NK-92 treated with Interleukin-12 subunit alpha and Interleukin-12 subunit beta, amount 100 ng/mL, for 24 hours (cell line): Measurements from ENCODE around the gene CCNC.
"Not testable (repeated sequence)": the region's sequence is repeated elsewhere in the genome, so short reads cannot be mapped to it uniquely, and the experiment has no call there.

Experiments
- DNase-seq: peaks from one replicate; lab custom pipeline; 2025; lab: John Stamatoyannopoulos, UW

Gene CCNC

GRCh38 chr6:99602520-99603420 is 34.3 kb upstream of the CCNC start:
- DNase-seq: no peak

- not testable (repeated sequence) for DNase-seq
Measured at GRCh38 chr6:99594696-99595095, 26.2 kb upstream of the CCNC start.

- DNase-seq: no peak
Measured at GRCh38 chr6:99592900-99593299, 24.4 kb upstream of the CCNC start.

- no peak for DNase-seq
Measured at GRCh38 chr6:99591673-99592364, 23.4 kb upstream of the CCNC start.

GRCh38 chr6:99590728-99591672 is 22.5 kb upstream of the CCNC start:
- no peak for DNase-seq

- DNase-seq: no peak
Measured at GRCh38 chr6:99589907-99590493, 21.5 kb upstream of the CCNC start.

GRCh38 chr6:99589290-99589672 is 20.8 kb upstream of the CCNC start:
- no peak for DNase-seq

- no peak for DNase-seq
Measured at GRCh38 chr6:99588618-99589289, 20.3 kb upstream of the CCNC start.

GRCh38 chr6:99587792-99588191 is 19.3 kb upstream of the CCNC start:
- DNase-seq: no peak

GRCh38 chr6:99579781-99580180 is 11.3 kb upstream of the CCNC start:
- no peak for DNase-seq

- DNase-seq: no peak
Measured at GRCh38 chr6:99575544-99576227, 7.2 kb upstream of the CCNC start.

GRCh38 chr6:99573980-99574617 is 5.6 kb upstream of the CCNC start:
- DNase-seq: no peak

GRCh38 chr6:99563056-99563723 is 5.3 kb downstream of the CCNC start:
- DNase-seq: no peak

- no peak for DNase-seq
Measured at GRCh38 chr6:99560668-99561067, 7.8 kb downstream of the CCNC start.

GRCh38 chr6:99559057-99559456 is 9.4 kb downstream of the CCNC start:
- no peak for DNase-seq

- no peak for DNase-seq
Measured at GRCh38 chr6:99553888-99554287, 14.6 kb downstream of the CCNC start.

GRCh38 chr6:99550046-99550748 is 18.3 kb downstream of the CCNC start:
- DNase-seq: no peak

- DNase-seq: no peak
Measured at GRCh38 chr6:99548706-99549105, 19.8 kb downstream of the CCNC start.

GRCh38 chr6:99547526-99547925 is 20.9 kb downstream of the CCNC start:
- no peak for DNase-seq
